Activated CD8-positive, alpha-beta T cell treated with anti-CD3 and anti-CD28 coated beads for 36 hours (primary cell): ENCODE data around the gene PDLIM7. TPM values are rescaled to one million over a fixed set of nuclear protein-coding genes. Genes with fewer than 3 reads are reported as not detected.

ENCODE experiments used
- ATAC-seq: fragments of 200-7000 bp; cut with Tn5 transposase; one replicate; pipeline ENCODE4 v1.10.0; 2021; ENCODE audit warnings: mild to moderate bottlenecking, moderate library complexity
- CTCF ChIA-PET: fragments of 350-600 bp; sonication (Branson Sonifier 250); formaldehyde crosslinking; loops from one replicate; lab custom pipeline; 2021; ENCODE audit warnings: antibody characterized with exemption; lab: Charles Lee
- POLR2A ChIA-PET: fragments of 350-600 bp; sonication (Branson Sonifier 250); formaldehyde crosslinking; loops from one replicate; lab custom pipeline; 2021; ENCODE audit warnings: antibody characterized with exemption; lab: Charles Lee
- DNase-seq: peaks from one replicate; pipeline ENCODE4 v3.0.0-alpha.2; 2020
- H3K27ac Mint-ChIP-seq: one replicate; pipeline ENCODE4 v1.8.0; 2021; ENCODE audit warnings: mild to moderate bottlenecking, mixed read lengths
- H3K27me3 Mint-ChIP-seq: one replicate; pipeline ENCODE4 v1.8.0; 2021; ENCODE audit warnings: mixed read lengths
- H3K36me3 Mint-ChIP-seq: one replicate; pipeline ENCODE4 v1.8.0; 2021; ENCODE audit warnings: low read depth, mixed read lengths
- H3K4me1 Mint-ChIP-seq: one replicate; pipeline ENCODE4 v1.8.0; 2021; ENCODE audit warnings: low read depth, mixed read lengths
- H3K4me3 Mint-ChIP-seq: one replicate; pipeline ENCODE4 v1.8.0; 2021; ENCODE audit warnings: mild to moderate bottlenecking, moderate library complexity, mixed read lengths
- H3K9me3 Mint-ChIP-seq: one replicate; pipeline ENCODE4 v1.8.0; 2021; ENCODE audit warnings: mixed read lengths
- CTCF ChIP-seq: fragments of 200-600 bp; IDR thresholded peaks from one replicate; pipeline ENCODE4 v1.8.0; 2022; ENCODE audit warnings: antibody characterized with exemption, mild to moderate bottlenecking
- intact Hi-C: fragments of 100-400 bp; cut with micrococcal nuclease; formaldehyde crosslinking; loops from one replicate; pipeline ENCODE4 v1.10.0; 2022
- total RNA-seq, 2 experiments: library from RNA; stranded (reverse); gene quantifications; one replicate each; pipeline ENCODE4 v1.2.3, GENCODE V29; 2021

PDLIM7 gene
- total RNA-seq, 2 experiments from 2014 or later = 68.4 to 73.0 TPM

- ChIA-PET CTCF (interaction anchor here (1.7 kb wide), 1 partner anchor 10 kb away, joined by 7 read pairs; no protein-coding TSS in a partner anchor), POLR2A (interaction anchor here (1.1 to 22.8 kb wide), 2 partner anchors 13 to 39 kb away, joined by 4 to 294 read pairs; partner anchors contain the start of gene PRR7)
- Mint-ChIP-seq H3K27me3 (no peaks in the 10 kb centered on the region), H3K27ac (no peak overlapping the region), H3K9me3 (peaks cover 1% of the 10 kb centered on the region), H3K36me3 (peaks cover 69% of the 10 kb centered on the region), H3K4me1 (peaks cover 31% of the 10 kb centered on the region), H3K4me3 (no peak overlapping the region)
- intact Hi-C loops = no loop called here
- no peak for TF ChIP-seq CTCF
- no peak for ATAC-seq
- DNase-seq = no peak
These were observed 30.5 kb downstream of the PDLIM7 start for GRCh38 chr5:177466861-177467260.

- ATAC-seq = no peak
- no peak for DNase-seq
- Mint-ChIP-seq H3K36me3 (peaks cover 61% of the 10 kb centered on the region), H3K4me1 (peaks cover 18% of the 10 kb centered on the region), H3K4me3 (no peak overlapping the region), H3K9me3 (peaks cover 1% of the 10 kb centered on the region), H3K27ac (no peak overlapping the region), H3K27me3 (no peaks in the 10 kb centered on the region)
- ChIA-PET POLR2A (interaction anchor here (22.1 to 22.8 kb wide), 2 partner anchors 9 to 11 kb away, joined by 294 read pairs; partner anchors contain the start of genes DBN1 and PRR7), CTCF (interaction anchor here (0.9 to 1.7 kb wide), 5 partner anchors 8 to 76 kb away, joined by 3 to 7 read pairs (median 3); no protein-coding TSS in a partner anchor)
- intact Hi-C loops = no loop called here
- TF ChIP-seq CTCF = no peak
These were observed 32.4 kb downstream of the PDLIM7 start for GRCh38 chr5:177465044-177465443.

GRCh38 chr5:177462021-177462670 lies 35.3 kb downstream of the PDLIM7 start:
- TF ChIP-seq CTCF = no peak
- ATAC-seq = peak; percentile 9
- Mint-ChIP-seq H3K27ac (peak overlapping the region; percentile 74), H3K27me3 (no peaks in the 10 kb centered on the region), H3K36me3 (peaks cover 48% of the 10 kb centered on the region), H3K4me3 (peak overlapping the region; percentile 24), H3K4me1 (peaks cover 17% of the 10 kb centered on the region), H3K9me3 (peaks cover 1% of the 10 kb centered on the region)
- DNase-seq = peak; percentile 48
- ChIA-PET POLR2A (interaction anchor here (22.1 to 22.8 kb wide), 2 partner anchors 8 to 12 kb away, joined by 294 read pairs; partner anchors contain the start of genes DBN1 and PRR7), CTCF (interaction anchor here (0.6 to 2.3 kb wide), 5 partner anchors 39 to 152 kb away, joined by 3 to 8 read pairs (median 3); no protein-coding TSS in a partner anchor)
- intact Hi-C loops = no loop called here

- no peaks in the 10 kb centered on the region for H3K9me3 Mint-ChIP-seq
- H3K27ac Mint-ChIP-seq = no peak overlapping the region
- no peak for DNase-seq
- no peak for ATAC-seq
- intact Hi-C loops = loop anchor here (5.0 kb wide), 1 partner anchor 37 kb away; the partner anchor contains the start of gene PDLIM7
- POLR2A ChIA-PET = interaction anchor here (0.6 to 22.1 kb wide), 4 partner anchors 11 to 48 kb away, joined by 3 to 294 read pairs (median 3); partner anchors contain the start of gene DBN1
- peaks cover 29% of the 10 kb centered on the region for H3K36me3 Mint-ChIP-seq
- H3K4me1 Mint-ChIP-seq = peaks cover 25% of the 10 kb centered on the region
- no peak for TF ChIP-seq CTCF
- no peak overlapping the region for H3K4me3 Mint-ChIP-seq
- no peaks in the 10 kb centered on the region for H3K27me3 Mint-ChIP-seq
- CTCF ChIA-PET = interaction anchor here (0.9 to 1.0 kb wide), 2 partner anchors 69 to 150 kb away, joined by 3 read pairs; no protein-coding TSS in a partner anchor
These were observed 37.4 kb downstream of the PDLIM7 start for GRCh38 chr5:177459819-177460628.
